GM21447 (cell line): ENCODE data around the gene IPO4.
"Not testable (repeated sequence)": the region's sequence is repeated elsewhere in the genome, so short reads cannot be mapped to it uniquely, and the experiment has no call there.

ENCODE experiments used
- ATAC-seq: cut with Tn5 transposase; IDR thresholded peaks from one replicate; pipeline ENCODE4 v1.9.1; 2021; ENCODE audit not compliant: unreplicated experiment

IPO4 gene, protein sequence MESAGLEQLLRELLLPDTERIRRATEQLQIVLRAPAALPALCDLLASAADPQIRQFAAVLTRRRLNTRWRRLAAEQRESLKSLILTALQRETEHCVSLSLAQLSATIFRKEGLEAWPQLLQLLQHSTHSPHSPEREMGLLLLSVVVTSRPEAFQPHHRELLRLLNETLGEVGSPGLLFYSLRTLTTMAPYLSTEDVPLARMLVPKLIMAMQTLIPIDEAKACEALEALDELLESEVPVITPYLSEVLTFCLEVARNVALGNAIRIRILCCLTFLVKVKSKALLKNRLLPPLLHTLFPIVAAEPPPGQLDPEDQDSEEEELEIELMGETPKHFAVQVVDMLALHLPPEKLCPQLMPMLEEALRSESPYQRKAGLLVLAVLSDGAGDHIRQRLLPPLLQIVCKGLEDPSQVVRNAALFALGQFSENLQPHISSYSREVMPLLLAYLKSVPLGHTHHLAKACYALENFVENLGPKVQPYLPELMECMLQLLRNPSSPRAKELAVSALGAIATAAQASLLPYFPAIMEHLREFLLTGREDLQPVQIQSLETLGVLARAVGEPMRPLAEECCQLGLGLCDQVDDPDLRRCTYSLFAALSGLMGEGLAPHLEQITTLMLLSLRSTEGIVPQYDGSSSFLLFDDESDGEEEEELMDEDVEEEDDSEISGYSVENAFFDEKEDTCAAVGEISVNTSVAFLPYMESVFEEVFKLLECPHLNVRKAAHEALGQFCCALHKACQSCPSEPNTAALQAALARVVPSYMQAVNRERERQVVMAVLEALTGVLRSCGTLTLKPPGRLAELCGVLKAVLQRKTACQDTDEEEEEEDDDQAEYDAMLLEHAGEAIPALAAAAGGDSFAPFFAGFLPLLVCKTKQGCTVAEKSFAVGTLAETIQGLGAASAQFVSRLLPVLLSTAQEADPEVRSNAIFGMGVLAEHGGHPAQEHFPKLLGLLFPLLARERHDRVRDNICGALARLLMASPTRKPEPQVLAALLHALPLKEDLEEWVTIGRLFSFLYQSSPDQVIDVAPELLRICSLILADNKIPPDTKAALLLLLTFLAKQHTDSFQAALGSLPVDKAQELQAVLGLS

DNA sequence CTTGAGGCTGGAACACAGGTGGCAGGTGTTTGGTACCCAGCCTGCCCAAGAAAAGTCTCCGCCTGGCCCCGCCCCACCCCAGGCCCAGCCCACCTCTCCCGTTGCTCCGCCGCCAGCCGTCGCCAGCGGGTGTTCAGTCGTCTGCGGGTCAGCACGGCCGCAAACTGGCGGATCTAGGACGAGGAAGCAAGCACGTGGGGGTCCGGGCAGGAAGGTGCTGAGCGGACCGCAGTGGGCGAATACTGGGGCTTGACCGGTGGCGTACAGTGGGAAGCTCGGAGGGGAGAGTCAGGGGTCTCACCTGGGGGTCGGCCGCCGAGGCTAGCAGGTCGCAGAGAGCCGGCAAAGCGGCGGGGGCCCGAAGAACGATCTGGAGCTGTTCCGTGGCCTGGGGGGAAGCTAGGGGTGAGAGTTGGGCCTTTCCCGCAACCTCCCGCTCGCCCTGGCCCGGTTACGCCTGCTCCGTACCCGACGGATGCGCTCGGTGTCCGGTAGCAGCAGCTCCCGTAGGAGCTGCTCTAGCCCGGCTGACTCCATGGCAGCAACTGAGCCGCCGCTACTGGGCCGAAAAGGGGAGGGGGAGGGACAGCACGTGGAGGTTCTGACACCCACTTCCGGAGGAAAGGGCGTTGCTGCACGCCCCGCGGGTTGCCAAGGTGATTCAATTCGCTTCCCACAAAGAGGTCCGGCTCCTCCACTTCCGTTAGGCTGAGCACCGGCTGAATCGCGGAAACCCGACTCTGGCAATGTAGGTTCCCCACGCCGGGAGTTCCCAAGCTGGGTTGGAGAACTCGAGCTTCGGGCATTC lies at the start of gene IPO4:
TSS of gene IPO4 (minus strand) at position 566 of the 808 bp plus-strand sequence. CDS start at position 537, 29 bp downstream.
- ATAC-seq, result peak; percentile 93

DNA sequence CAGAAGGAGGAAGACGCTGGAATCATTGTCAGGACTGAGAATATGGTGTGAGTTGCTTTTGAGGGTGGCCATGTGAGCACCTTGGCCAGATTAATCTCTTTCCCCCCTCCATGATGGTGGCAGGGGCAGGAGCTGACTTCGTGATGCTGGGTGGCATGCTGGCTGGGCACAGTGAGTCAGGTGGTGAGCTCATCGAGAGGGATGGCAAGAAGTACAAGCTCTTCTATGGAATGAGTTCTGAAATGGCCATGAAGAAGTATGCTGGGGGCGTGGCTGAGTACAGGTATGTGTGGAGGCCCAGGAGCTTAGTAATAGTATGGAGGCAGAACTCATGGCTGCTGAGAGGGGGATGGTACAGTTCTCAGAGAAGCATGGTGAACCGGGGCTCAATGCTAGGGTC lies 49.5 kb upstream of the IPO4 start:
- ATAC-seq, result no peak

- no peak for ATAC-seq
These were observed 48.9 kb upstream of the IPO4 start for GRCh38 chr14:24237463-24237955.

DNA sequence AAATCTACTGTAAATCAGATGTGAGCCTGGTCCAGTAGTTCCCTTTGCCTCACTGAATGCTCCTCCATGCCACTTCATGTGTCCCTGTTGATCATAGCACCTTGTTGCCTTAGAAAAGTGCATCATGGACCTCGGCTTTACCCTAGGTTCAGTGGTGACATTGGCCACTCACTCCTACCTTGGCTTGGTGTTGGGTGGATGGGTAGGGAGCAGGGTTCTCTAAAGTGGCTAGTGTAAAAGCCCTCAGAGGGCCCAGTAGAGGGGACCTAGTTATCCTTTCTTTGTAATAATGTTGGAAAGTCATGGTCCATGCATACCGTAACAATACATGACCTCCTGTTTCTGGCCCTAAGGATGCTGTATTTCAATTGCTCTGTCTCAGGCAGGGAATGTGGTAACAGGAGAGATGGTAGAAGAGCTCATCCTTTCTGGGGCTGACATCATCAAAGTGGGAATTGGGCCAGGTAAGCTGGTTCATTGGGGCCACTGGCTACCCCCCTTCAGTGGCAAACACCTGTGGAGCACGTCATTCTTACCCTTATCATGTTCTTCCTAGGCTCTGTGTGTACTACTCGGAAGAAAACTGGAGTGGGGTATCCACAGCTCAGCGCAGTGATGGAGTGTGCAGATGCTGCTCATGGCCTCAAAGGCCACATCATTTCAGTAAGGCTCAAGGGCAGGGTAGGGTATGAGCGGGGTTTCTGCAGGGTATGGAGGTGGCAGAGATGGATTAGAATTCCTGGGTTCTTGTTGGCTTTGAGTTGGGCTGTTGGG lies 48.3 kb upstream of the IPO4 start:
- no peak for ATAC-seq

DNA sequence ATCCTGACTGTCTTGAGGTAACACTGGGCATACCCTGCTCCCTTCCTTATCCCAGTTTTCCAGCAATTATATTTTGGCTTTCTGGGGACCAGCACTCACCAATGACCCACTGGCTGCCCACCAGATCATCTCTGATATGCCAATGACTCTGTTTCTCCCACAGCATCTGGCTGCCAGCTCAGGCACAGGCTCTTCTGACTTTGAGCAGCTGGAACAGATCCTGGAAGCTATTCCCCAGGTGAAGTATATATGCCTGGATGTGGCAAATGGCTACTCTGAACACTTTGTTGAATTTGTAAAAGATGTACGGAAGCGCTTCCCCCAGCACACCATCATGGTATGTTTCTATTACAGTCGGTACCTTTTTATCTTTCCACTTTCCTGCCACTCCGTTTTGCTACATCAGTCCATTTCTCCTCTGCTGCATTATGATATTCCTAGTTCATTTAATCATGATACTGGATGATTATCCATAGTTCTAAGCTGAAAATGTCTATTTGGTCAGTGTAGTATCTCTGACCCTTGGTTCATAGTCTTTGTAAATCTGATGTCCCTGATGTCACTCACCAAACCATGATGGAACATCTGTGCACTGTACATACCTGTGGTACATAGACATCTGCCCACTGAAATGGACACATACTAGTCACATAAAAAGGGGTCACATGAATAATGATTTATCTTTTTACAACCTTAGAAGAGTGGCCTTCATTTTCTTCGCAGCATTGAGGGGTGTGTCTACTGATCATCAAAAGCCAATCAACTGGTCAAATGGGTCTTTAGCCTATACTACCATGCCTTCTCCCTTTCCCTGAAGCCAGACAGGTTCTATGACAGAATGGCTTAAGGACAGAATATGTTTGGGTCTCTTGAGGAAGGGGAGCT lies 47.4 kb upstream of the IPO4 start:
- no peak for ATAC-seq

DNA sequence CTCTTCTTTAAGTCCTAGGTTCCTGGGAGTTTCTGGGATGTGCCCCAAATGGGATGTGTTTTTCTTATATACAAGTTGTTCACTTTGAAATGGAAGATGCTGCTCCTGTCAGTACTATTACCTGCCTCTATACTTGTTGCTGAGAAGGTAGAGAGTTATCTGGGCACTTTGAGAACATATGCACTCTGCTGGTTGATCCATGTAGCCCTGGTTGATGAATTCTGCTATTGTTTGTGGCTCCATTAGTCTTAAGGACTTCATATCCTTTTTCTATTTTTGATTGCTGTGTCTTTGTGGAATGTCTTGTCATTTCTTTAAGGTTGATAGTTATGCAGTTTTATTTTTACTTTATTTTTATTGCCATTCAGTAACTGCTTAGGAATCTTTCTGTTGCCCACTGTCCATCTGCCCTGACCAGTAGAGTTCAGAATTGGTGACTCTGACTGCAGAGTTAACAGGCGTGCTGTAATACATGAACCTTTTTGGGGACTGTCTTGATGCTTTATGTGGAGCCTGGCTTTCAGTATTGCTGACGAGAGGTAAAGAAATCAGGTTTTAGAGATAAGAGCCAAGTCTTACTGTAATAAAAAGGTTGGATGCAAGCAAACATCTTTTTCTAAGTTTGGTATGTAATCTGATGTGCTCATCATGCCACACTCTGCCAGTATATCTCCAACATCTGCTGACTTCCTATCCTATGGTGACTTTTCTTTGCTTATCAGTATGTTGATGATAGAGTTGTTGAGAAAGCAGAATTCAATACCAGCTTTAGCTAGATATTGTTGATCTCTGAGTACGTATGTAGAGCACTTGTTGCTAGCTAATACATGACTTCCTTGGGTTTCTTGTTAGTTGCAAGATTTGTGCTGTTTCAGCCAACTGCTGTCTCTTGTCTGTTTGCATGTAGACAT lies 45.7 kb upstream of the IPO4 start:
- ATAC-seq, result no peak

- no peak for ATAC-seq
These were observed 44.9 kb upstream of the IPO4 start for GRCh38 chr14:24233538-24233866.

DNA sequence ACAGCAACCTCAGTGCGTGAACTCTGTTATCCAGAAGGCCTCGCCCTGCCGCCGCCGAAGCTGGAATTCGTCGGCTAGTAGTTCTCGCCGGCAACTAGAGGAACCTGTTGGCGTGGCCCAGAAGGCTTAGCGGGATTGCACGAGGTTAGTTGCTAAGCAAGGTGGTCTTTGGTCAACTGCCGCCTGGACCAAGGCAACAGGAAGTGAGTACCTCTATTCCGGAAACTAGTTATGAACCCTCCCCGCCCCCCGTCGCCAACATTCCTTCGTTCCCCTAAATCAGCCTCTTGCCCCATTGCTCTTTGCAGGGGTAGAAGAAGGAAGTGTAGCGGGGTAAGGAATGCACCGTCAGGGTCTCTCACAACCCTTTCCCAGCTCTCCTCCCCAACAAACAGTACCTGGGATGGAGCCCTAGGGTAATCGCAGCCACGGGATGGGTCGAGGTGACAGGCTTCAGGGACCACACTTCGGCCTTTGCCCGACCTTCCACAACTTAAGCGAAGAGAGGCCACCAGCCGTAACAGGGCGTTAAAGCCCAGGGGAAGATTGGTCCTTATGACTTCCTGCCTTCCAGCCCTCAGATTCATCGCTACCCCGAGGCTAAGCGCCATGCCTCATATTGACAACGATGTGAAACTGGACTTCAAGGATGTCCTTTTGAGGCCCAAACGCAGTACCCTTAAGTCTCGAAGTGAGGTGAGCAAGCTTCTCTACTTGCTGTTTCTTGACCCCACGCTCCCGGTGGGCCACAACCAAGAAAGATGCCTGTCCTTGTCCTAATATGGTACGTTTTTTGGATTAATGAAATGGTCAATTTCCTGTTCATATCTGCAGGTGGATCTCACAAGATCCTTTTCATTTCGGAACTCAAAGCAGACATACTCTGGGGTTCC lies 44.3 kb upstream of the IPO4 start, which contains the start of gene GMPR2:
TSS of gene GMPR2 (plus strand) at position 285 of the 893 bp plus-strand sequence. CDS start at position 610, 325 bp downstream.
- ATAC-seq, result peak; percentile 55

DNA sequence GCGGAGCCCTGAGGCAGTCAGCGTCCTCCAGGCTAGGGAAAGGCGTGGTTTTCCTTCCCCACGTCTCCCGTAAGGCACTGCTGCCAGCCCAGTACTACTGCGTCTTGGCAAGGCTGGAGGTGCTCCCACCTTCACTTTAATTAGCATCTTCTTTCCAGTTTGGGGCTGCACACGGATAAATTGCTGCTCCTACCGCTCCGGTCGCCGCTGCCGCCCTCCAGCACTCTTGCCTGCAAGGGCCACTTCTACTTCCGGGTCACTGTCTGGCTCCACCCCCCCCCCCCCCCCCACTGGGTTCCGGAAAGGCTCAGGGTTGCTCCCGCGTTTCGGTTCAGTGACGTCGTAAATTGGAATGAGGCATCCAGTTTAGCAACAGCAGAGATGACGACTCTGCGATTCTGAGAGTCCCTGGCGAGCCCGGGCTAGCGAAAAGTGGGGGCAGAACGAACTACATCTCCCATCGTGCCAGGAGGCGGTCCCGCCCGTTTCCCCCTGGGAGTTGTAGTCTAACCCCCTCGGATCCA lies 43.6 kb upstream of the IPO4 start, which contains the start of gene NEDD8:
TSS of gene NEDD8 (minus strand) at position 247 of the 524 bp plus-strand sequence. CDS start at position 147, 100 bp downstream.
- ATAC-seq, result peak; percentile 64

DNA sequence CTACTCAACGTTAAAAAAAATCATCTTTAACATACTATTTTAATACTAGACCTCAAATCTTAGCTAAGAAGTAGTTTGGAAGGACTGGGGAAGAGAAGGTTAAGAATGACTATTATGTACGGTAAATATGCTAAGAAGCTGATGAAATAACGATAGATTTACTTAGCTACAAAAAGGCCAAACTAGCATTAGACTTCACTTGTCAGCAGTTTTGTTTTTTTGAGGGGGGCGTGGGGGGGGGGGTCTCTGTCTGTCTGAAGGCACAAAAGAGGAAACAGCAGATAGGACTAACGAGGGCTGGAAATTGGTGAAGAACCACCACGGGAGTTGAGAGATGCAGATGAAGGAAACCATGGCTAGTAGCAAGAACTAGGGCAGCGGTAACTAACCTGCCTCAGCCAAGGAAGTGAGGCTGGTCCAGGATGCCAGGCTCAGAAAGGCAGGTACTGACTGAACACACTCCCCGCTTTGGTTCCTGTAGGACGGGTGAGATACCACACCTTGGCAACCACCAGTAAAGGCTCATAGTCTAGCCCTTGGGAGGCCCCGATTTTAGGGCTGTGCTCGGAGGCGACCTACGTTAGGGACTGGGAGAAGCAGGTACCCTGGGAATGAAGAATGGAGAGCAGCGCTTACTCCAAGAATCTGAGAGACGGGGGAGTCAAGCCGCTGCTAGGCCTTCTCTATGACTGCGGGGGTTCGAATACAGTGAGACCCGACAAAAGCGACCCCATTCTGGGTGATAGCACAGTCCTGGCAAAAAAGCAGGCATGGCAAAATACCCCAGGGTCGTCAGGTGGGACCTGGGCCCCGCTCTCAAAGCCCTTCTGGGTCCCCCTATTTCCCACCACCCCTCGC lies 42.9 kb upstream of the IPO4 start:
- peak; percentile 7 for ATAC-seq

GRCh38 chr14:24228902-24229301 lies 40.3 kb upstream of the IPO4 start:
- ATAC-seq, result no peak

GRCh38 chr14:24226473-24226872 lies 37.9 kb upstream of the IPO4 start:
- no peak for ATAC-seq

DNA sequence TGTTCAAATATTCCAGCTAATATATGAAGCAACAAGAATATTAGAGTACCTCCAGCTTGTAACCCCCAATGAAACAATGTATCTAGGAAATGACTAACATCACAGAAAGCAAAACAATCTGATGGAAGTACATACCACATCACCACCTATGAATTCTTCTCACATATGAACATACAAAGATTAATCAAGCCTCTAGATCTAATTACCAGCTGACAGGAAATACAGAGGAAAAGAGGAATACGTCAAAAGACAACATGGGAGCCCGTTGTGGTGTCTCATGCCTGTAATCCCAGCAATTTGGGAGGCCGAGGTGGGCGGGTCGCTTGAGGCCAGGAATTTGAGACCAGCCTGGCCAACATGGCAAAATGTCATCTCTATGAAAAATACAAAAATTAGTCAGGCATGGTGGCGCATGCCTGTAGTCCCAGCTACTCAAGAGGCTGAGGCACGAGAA lies 36.0 kb upstream of the IPO4 start:
- no peak for ATAC-seq

- ATAC-seq, result not testable (repeated sequence)
These were observed 34.4 kb upstream of the IPO4 start for GRCh38 chr14:24222987-24223386.

DNA sequence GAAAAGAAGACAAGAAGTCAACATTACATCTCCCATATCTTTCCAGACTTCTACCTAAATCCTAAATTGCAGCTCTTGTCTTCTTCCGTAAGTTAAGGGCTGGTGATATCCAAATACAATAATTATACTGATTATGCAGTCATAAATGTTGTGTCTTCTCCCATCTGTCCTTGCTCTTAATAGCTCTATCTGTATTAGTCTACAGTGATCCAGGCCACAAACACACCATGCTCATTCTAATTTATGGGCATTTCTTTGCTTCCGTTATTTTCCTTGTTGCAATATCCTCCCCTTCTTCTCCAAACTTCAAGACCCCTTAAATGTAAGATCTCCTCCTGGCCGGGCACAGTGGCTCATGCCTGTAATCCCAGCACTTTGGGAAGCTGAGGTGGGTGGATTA lies 30.9 kb upstream of the IPO4 start:
- ATAC-seq, result no peak
